ENCODE data around the gene SPSB4. TPM values are rescaled to one million over a fixed set of nuclear protein-coding genes. Genes with fewer than 3 reads are reported as not detected.

Gene SPSB4
- total RNA-seq, 2 donors from 2014 or later: 7.5 to 8.2 TPM

DNA sequence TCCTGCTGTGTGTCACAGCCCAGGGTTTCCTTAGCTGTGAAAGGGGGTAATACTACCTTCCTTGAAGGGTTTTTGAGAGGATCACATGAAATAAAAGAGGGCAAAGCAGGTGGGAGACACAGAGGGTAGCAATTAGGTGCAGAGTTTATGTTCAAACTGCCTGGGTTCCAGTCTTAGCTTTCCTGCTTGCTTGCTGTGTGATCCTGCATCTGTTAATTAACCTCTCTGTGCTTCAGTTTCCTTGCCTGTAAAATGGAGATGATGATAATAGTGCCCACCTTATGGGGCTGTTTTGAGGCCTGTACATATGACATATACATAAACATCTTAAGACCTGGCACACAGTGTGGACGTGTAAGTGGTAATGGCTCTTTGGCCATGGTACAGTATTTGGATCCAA, 35.0 kb downstream of the SPSB4 start:
- peak overlapping the region; percentile 71 for H3K27ac Mint-ChIP-seq
- H3K9ac ChIP-seq (ENCODE audit: extremely low read depth, low read length, poor library complexity, severe bottlenecking): no peak overlapping the region
- H3K27me3 Mint-ChIP-seq (ENCODE audit: insufficient read depth): no peaks in the 10 kb centered on the region
- H3K36me3 ChIP-seq (ENCODE audit: control insufficient read depth, insufficient read depth, low read length): no peaks in the 10 kb centered on the region
- TF ChIP-seq, protein P1, sequence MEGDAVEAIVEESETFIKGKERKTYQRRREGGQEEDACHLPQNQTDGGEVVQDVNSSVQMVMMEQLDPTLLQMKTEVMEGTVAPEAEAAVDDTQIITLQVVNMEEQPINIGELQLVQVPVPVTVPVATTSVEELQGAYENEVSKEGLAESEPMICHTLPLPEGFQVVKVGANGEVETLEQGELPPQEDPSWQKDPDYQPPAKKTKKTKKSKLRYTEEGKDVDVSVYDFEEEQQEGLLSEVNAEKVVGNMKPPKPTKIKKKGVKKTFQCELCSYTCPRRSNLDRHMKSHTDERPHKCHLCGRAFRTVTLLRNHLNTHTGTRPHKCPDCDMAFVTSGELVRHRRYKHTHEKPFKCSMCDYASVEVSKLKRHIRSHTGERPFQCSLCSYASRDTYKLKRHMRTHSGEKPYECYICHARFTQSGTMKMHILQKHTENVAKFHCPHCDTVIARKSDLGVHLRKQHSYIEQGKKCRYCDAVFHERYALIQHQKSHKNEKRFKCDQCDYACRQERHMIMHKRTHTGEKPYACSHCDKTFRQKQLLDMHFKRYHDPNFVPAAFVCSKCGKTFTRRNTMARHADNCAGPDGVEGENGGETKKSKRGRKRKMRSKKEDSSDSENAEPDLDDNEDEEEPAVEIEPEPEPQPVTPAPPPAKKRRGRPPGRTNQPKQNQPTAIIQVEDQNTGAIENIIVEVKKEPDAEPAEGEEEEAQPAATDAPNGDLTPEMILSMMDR (conservative IDR thresholded peaks at IDR 0.05): no peak
- no peak overlapping the region for H3K4me3 Mint-ChIP-seq
- no peaks in the 10 kb centered on the region for H3K9me3 Mint-ChIP-seq
- H3K4me1 Mint-ChIP-seq: peaks cover 41% of the 10 kb centered on the region
- no peak for DNase-seq
- WGBS, 2 experiments (ENCODE audit: insufficient coverage in 1 of 2, insufficient read length in 1 of 2): 71 to 100% methylated on average over 1 of the region's 1 CpG
- no peak overlapping the region for H3K27ac ChIP-seq (ENCODE audit: low read depth, low read length)
- no peak overlapping the region for H3K4me3 ChIP-seq (ENCODE audit: low read length)
- no peaks in the 10 kb centered on the region for H3K36me3 Mint-ChIP-seq (ENCODE audit: low read depth)
- H3K27me3 ChIP-seq (ENCODE audit: control insufficient read depth, insufficient read depth, low read length, poor library complexity, severe bottlenecking): no peaks in the 10 kb centered on the region
- no peaks in the 10 kb centered on the region for H3K9me3 ChIP-seq (ENCODE audit: control insufficient read depth, low read length)
- H3K4me1 ChIP-seq (ENCODE audit: control insufficient read depth, insufficient read depth, low read length): peaks cover 20% of the 10 kb centered on the region

DNA sequence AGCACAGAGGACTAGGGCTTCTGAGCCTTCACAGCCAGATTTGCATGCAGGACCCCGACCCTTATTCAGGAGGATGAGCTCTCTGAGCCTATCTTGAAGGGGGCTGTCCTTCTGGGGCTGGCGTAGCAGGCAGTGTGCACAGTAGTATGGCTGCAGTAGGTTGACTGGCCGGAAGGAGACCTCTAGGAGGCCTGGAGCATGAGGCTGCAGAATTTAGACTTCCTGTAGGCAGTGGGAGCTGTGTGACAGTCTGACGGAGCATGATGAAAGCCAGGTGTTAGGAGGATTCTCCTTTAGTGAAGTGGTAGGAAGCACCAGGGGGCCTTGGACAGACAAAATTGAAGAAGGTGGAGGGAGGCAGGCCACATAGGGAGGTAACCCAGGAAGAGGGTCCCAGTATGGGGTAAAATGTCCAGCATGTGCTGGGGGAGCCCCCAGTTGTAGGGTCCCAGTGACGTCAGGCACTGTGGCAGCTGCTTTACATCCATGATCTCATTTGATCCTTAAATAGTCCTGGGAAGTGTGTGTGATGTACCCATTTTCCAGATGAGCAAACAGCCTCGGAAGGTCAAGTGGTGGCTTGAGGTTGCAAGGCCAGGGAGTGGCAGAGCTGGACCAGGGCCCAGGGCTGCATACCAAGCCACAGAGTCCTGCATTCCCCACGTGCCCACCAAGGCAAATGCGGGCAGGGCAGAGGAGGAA, 36.1 kb downstream of the SPSB4 start:
- Histone ChIP-seq H3K27me3 (ENCODE audit: control insufficient read depth, insufficient read depth, low read length, poor library complexity, severe bottlenecking) (no peaks in the 10 kb centered on the region), H3K9ac (ENCODE audit: extremely low read depth, low read length, poor library complexity, severe bottlenecking) (no peak overlapping the region), H3K4me3 (ENCODE audit: low read length) (no peak overlapping the region), H3K36me3 (ENCODE audit: control insufficient read depth, insufficient read depth, low read length) (no peaks in the 10 kb centered on the region), H3K9me3 (ENCODE audit: control insufficient read depth, low read length) (no peaks in the 10 kb centered on the region), H3K4me1 (ENCODE audit: control insufficient read depth, insufficient read depth, low read length) (peaks cover 12% of the 10 kb centered on the region), H3K27ac (ENCODE audit: low read depth, low read length) (no peak overlapping the region)
- Mint-ChIP-seq H3K9me3 (no peaks in the 10 kb centered on the region), H3K27ac (no peak overlapping the region), H3K27me3 (ENCODE audit: insufficient read depth) (no peaks in the 10 kb centered on the region), H3K36me3 (ENCODE audit: low read depth) (no peaks in the 10 kb centered on the region), H3K4me3 (no peak overlapping the region), H3K4me1 (peaks cover 41% of the 10 kb centered on the region)
- TF ChIP-seq, protein P1 (conservative IDR thresholded peaks at IDR 0.05): no peak
- 74 to 90% methylated on average over 4 to 8 of the region's 8 CpGs for WGBS, 2 experiments (ENCODE audit: insufficient coverage in 1 of 2, insufficient read length in 1 of 2)
- no peak for DNase-seq

DNA sequence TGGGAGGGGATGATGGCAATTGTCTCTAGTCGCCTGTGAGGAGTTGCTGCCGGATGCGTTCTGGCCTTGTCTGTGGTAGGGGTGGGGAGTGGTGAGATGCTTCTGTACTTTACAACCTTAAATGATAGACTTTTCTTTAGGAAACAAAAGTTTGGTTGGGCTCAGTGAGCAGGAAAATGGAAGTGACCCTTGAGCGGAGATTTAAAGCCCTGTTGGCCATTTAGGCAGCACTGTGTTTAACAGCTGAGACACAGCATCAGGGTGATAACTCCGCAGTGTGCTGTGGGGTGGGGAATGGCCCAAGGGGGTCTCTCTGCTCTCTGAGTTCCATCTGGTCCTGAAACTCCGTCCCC, 36.6 kb downstream of the SPSB4 start:
- H3K27ac Mint-ChIP-seq: no peak overlapping the region
- no peaks in the 10 kb centered on the region for H3K27me3 Mint-ChIP-seq (ENCODE audit: insufficient read depth)
- Histone ChIP-seq H3K27ac (ENCODE audit: low read depth, low read length) (no peak overlapping the region), H3K4me3 (ENCODE audit: low read length) (no peak overlapping the region), H3K36me3 (ENCODE audit: control insufficient read depth, insufficient read depth, low read length) (no peaks in the 10 kb centered on the region), H3K4me1 (ENCODE audit: control insufficient read depth, insufficient read depth, low read length) (peaks cover 15% of the 10 kb centered on the region), H3K9ac (ENCODE audit: extremely low read depth, low read length, poor library complexity, severe bottlenecking) (no peak overlapping the region), H3K27me3 (ENCODE audit: control insufficient read depth, insufficient read depth, low read length, poor library complexity, severe bottlenecking) (no peaks in the 10 kb centered on the region), H3K9me3 (ENCODE audit: control insufficient read depth, low read length) (no peaks in the 10 kb centered on the region)
- no peaks in the 10 kb centered on the region for H3K9me3 Mint-ChIP-seq
- peaks cover 42% of the 10 kb centered on the region for H3K4me1 Mint-ChIP-seq
- no peak for DNase-seq
- H3K4me3 Mint-ChIP-seq: no peak overlapping the region
- 63 to 82% methylated on average over 3 to 6 of the region's 6 CpGs for WGBS, 2 experiments (ENCODE audit: insufficient coverage in 1 of 2, insufficient read length in 1 of 2)
- H3K36me3 Mint-ChIP-seq (ENCODE audit: low read depth): no peaks in the 10 kb centered on the region
- TF ChIP-seq, protein P1 (conservative IDR thresholded peaks at IDR 0.05): no peak
